AG10803 (cell line): Measurements from ENCODE around the gene PRSS21.

Source experiments
- DNase-seq: peaks from one replicate; pipeline ENCODE4 v3.0.0; 2010; ENCODE audit warnings: low read depth
- H3K4me3 ChIP-seq: 2 replicates; pipeline ENCODE4 v1.5.1; 2011; ENCODE audit warnings: mild to moderate bottlenecking, low read length, control low read depth
- TF ChIP-seq, protein P1 (sequence below): conservative IDR thresholded peaks from 2 replicates; pipeline ENCODE4 v1.5.1; 2011; ENCODE audit warnings: mild to moderate bottlenecking, low read length, control low read depth, inconsistent platforms

PRSS21 gene

DNA sequence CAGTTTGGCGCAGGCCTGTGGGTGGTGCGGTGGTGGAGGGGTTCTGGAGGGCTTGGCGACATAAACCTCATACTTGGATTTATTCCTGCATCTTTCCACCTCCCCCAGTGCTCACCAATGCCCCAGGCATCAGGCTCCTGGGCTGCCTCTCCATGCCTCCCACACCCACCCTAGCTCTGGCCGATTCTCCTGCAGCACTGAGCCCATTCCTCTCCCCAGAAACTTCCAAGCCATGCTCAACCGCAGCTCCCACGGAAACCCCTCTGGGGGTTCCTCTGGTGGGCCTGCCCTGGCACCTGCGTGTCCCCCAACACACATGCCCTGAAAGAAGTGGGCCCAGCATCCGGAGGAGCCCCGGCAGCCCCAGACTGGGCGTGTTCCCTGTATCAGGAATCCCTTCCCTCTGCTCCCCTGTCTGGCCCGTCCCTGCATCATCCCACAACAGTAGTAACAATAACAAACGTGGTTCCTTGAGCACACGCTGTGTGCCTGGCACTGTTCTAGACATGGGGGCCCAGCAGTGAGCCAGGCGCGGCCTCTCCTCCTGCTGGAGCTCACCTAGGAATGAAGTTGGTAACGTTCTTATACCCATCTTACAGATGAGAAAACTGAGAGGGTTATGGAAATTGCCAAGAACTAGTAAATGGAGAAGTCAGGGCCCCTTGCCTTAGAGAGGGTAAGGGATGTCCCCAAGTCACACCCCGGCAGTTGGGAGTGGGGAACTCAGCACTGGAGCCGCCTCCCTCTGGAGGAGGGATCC lies 2.3 kb downstream of the PRSS21 start:
- TF ChIP-seq, protein P1, sequence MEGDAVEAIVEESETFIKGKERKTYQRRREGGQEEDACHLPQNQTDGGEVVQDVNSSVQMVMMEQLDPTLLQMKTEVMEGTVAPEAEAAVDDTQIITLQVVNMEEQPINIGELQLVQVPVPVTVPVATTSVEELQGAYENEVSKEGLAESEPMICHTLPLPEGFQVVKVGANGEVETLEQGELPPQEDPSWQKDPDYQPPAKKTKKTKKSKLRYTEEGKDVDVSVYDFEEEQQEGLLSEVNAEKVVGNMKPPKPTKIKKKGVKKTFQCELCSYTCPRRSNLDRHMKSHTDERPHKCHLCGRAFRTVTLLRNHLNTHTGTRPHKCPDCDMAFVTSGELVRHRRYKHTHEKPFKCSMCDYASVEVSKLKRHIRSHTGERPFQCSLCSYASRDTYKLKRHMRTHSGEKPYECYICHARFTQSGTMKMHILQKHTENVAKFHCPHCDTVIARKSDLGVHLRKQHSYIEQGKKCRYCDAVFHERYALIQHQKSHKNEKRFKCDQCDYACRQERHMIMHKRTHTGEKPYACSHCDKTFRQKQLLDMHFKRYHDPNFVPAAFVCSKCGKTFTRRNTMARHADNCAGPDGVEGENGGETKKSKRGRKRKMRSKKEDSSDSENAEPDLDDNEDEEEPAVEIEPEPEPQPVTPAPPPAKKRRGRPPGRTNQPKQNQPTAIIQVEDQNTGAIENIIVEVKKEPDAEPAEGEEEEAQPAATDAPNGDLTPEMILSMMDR, result no peak
- H3K4me3 ChIP-seq, result no peak overlapping the region
- DNase-seq, result no peak

DNA sequence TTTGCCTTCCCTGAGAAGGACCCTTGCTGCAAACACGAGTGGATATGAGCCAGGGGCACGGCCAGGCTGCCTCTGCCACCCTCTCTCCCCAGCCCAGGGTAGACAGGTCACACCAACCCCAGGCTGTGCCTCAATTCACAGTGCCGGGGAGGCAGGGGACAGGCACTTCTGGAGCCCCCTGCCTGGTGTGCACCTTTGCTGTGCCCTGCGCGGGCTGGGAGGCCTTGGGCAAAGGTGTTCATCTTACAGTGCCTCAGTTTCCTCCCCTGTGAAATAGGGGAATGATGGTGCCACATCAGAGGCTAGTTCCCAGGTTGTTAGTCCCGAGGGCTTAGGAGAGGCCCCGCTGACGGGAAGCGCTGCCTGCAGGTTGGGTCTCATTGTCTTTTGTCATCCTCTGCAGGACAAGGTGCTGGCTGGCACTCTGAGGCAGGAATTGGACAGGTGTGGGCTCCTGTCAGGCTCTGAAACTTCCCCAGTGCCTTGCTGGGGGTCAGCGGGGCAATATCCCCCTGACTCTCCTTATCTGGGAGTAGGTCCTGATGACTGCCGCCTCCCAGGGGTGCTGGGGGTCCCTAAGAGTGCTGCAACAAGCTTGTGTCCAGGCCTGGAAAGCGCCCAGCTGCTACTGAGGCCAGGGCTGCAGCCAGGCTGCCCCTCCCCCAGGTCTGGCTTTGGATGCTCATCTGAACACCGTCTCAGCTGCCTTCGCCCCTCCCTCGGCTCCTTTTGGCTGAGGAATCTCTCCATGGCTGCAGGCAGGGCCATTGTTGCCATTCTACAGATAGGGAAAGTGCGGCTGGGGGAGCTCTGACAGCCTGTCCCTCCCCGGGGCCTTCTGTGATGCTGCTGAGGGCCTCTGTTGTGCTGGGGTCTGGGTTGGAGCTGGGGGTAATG lies 3.1 kb downstream of the PRSS21 start:
- no peak overlapping the region for H3K4me3 ChIP-seq
- no peak for DNase-seq
- TF ChIP-seq, protein P1, result no peak

DNA sequence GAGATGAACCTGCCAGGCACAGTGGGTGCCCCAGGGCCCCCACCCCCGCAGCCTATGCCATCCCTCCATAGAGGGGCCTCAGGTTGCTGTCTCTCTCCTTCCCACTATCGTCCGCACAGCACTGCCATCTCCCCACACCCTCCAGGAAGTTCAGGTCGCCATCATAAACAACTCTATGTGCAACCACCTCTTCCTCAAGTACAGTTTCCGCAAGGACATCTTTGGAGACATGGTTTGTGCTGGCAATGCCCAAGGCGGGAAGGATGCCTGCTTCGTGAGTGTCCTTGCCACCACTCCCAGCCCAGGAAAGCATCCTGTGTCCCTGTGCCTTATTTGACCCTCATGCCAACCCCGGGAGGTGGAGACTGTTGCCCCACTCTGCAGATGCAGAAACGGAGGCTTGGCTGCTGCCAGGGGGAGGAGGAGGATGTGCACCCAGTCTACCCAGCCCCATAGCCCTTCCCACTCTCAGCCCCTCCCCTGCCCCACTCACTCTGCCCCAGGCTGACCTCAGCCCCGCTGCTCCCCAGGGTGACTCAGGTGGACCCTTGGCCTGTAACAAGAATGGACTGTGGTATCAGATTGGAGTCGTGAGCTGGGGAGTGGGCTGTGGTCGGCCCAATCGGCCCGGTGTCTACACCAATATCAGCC lies 3.9 kb downstream of the PRSS21 start:
- H3K4me3 ChIP-seq, result no peak overlapping the region
- TF ChIP-seq, protein P1, result no peak
- DNase-seq, result no peak

DNA sequence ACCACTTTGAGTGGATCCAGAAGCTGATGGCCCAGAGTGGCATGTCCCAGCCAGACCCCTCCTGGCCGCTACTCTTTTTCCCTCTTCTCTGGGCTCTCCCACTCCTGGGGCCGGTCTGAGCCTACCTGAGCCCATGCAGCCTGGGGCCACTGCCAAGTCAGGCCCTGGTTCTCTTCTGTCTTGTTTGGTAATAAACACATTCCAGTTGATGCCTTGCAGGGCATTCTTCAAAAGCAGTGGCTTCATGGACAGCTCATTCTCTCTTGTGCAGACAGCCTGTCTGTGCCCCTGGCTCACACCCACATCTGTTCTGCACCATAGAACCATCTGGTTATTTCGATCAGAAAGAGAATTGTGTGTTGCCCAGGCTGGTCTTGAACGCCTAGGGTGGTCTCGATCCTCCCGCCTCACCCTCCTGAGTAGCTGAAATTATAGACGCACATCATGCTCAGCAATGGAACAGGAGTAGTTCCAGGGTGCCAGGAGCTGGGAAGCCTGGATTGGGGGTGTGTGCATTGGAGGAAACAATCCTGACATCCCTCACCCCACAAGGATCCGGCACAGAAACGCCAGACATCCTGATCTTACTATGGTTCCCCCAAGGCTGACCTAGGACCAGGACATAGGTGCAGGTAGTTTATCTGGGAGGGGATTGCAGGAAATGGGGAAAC lies 4.6 kb downstream of the PRSS21 start:
- DNase-seq, result peak; percentile 35
- no peak overlapping the region for H3K4me3 ChIP-seq
- TF ChIP-seq, protein P1, result no peak

DNA sequence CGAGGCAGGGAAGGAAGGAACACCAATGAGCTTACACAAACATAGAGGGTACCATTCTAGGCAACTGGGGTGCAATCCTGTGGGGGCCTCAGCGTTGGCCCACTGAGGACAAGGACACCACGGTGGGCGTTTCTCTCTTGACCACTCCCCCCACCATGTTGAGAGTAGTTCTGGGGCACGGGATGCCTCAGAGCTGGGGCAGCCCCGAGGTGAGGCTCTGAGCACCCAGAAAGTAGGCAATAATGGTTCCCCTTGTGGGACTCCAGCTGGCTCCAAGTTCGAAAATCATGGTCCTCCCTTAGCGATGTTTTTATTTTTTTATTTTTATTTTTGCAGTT lies 5.1 kb downstream of the PRSS21 start:
- TF ChIP-seq, protein P1, result no peak
- no peak for DNase-seq
- no peak overlapping the region for H3K4me3 ChIP-seq

DNA sequence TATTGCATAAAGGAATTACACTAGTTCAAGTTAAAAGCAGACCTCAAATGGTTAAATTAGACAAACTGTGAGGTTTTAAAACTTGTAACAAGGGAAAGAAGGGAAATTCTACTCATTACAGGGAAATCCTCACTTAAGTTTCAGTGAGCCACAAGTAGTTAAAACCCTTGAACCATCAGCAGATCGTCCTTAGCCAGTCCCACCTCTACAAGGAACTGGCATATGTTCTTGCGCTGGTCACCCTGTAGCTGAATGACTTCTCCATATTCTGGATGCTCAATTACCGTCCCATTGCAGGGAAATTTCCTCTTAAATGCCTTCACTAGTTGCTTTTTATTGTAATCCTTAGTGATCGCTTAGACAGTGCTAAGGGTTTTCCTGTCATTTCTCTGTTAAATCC lies 5.5 kb downstream of the PRSS21 start:
- no peak overlapping the region for H3K4me3 ChIP-seq
- TF ChIP-seq, protein P1, result no peak
- DNase-seq, result no peak
